GM12872 (cell line): ENCODE results near the gene EIF1AD.

ENCODE experiments used
- TF ChIP-seq, protein P1 (sequence below): IDR thresholded peaks from 3 replicates; pipeline ENCODE4 v1.5.1; 2011; ENCODE audit warnings: low read depth, mild to moderate bottlenecking, low read length, moderate library complexity; ENCODE audit not compliant: insufficient read depth

The EIF1AD gene

DNA sequence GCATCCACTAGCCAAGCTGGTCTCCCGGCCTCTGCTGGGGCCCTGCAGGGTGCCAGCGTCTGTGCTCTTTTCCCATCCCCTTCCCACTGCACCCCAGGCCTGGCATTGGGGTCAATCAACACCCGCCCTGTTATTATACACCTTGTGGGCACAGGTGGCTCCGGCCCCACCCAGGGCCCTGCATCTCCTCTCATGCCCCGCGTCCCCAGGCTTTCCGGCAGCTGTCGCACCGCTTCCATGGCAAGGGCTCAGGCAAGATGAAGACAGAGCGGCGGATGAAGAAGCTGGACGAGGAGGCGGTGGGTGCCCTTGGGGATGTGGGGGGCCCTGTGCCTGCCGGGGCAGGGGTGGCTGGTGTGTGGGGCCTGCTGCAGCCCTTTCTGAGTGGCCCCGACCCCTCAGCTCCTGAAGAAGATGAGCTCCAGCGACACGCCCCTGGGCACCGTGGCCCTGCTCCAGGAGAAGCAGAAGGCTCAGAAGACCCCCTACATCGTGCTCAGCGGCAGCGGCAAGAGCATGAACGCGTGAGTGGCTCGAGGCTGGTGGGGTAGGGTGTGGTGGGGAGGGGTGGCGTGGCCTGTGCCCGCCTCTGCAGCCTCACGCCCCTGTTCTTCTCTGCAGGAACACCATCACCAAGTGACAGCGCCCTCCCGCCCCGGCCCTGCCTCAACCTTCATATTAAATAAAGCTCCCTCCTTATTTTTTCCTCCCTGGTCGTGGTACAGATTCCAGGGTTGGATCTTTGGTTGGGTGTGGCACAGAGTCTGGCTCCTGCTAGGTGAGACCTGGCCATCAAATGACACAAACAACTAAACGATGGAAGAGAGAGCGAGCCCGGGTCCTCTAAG, 23.3 kb downstream of the EIF1AD start:
- TF ChIP-seq, protein P1, sequence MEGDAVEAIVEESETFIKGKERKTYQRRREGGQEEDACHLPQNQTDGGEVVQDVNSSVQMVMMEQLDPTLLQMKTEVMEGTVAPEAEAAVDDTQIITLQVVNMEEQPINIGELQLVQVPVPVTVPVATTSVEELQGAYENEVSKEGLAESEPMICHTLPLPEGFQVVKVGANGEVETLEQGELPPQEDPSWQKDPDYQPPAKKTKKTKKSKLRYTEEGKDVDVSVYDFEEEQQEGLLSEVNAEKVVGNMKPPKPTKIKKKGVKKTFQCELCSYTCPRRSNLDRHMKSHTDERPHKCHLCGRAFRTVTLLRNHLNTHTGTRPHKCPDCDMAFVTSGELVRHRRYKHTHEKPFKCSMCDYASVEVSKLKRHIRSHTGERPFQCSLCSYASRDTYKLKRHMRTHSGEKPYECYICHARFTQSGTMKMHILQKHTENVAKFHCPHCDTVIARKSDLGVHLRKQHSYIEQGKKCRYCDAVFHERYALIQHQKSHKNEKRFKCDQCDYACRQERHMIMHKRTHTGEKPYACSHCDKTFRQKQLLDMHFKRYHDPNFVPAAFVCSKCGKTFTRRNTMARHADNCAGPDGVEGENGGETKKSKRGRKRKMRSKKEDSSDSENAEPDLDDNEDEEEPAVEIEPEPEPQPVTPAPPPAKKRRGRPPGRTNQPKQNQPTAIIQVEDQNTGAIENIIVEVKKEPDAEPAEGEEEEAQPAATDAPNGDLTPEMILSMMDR = no peak

DNA sequence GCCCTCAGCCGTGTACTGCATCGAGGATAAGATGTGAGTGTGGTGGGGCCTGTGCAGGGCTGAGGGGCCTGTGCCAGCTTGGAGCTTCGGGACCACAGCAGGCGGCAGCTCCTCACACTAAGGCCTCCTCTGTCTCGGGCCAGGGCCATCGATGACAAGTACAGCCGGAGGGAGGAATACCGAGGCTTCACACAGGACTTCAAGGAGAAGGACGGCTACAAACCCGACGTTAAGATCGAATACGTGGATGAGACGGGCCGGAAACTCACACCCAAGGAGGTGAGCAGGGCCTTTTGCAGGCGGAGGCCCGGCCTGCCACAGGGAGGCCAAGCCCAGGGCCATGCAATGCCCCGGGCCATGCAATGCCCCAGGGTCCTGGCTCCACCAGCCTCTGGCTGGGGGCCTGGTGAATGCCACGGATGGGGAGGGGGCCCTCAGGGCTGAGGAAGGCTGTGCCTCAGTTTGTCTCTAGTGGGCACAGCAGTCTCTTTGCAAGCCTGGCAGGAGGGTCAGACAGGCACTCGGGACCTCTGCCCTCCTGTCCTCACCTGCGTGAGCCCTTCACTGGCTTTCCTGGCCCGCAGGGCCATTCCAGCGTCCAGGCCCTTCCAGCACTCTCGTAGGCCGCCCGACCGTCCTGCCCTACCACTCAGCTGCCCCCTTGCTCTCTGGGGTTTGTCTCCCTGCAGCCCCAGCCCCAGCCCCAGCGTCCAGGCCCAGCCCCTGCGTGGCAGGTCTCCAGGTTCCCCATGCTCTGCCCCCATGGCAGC, 24.2 kb downstream of the EIF1AD start:
- TF ChIP-seq, protein P1 = no peak

DNA sequence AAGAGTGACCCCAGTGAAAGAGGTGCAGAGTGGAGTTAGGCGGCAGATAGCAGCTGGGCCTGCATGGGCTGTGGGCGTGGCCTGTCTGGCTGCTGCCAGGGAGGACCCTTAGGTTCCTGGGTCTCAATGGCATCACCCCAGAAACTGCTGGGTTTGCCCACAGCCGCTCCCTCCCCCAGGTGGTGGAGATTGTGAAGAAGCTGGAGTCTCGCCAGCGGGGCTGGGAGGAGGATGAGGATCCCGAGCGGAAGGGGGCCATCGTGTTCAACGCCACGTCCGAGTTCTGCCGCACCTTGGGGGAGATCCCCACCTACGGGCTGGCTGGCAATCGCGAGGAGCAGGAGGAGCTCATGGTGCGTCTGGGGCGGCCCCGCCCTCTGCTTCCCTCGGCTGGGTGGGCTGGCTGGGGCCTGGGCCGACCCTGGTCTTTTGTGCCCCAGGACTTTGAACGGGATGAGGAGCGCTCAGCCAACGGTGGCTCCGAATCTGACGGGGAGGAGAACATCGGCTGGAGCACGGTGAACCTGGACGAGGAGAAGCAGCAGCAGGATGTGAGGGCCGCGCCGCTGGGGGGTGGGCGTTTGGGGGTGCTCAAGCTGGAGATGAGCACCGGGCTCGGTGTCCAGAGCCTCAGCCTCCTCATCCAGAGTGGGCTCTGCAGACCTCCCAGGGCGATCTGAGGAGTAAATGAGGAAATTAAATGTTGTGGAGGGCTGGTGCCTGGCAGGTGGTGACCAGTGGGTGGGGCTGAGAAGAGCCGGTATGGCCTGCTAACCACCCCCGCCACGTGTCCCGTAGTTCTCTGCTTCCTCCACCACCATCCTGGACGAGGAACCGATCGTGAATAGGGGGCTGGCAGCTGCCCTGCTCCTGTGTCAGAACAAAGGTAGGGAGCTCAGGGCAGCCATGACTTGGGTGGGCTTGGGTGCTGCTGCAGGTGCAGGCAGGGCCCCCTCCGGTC, 25.5 kb downstream of the EIF1AD start:
- TF ChIP-seq, protein P1 = no peak

DNA sequence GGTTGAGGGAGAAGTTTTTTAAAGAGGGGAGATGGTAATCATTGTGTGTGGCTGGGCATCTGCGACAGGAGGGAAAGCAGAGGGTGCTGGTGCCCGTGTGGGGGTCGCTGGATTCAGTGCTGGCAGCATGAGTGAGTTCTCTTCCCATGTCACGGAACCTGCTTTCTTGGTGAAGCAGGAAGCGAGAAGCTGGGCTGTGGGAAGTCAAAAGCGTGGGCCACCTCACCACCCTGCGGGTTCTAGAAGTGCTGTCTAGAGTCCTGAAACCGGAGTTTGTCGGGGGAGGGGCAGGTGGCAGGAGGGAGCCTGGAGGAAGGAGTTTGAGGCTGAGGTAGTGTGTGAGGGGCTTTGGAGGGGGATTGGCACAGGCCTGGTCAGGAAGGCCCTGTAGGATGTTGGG, 26.2 kb downstream of the EIF1AD start:
- TF ChIP-seq, protein P1 = no peak

DNA sequence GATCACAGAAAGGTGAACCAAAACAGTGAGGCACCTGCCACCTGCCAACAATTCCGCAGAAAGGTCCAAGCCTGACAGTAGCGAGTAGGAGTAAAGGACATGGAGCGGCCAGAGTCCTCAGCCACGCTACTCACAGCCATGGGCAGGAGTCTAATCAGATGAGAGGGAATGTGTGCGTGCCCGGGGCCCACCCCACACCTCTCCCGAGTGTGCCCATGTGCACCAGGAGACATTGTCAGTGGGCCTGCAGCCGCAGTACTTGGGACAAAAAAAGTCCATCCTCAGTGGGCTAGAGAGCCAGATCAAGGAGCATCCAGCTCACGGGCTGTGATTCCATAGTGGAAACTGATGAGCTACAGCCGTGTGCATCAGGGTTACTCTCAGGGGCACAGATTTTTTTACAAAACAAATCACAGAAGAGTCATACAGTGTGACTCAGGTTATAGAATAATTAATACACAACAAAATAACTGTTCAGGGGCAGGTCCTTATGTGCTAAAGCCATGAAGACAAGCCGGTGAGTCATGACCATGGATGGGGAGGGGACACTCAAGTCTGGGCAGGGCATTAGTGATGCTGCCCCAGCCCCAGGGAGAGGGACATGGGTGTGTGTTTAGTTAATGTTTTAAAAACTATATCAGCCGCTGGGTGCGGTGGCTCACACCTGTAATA, 28.4 kb downstream of the EIF1AD start:
- TF ChIP-seq, protein P1 = no peak

DNA sequence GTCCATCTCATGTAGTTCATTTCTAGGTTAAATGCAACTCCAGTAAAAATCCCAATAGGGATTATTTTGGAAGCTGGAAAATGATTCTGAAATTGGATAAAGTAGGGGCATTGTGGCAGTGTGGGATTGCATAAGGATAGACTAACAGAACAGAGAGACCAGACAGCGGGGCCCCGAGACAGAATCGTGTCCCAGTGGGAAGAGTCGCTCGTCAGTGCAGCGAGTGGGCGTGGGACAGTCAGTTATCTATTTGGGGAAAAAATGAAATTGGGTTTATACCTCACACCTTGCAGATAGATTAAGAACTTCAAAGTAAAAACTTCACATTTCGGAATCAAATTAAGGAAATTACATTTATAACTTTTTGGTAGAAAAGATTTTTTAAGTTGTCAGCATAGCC, 29.8 kb downstream of the EIF1AD start:
- TF ChIP-seq, protein P1 = no peak
